ENCODE data around the gene WFDC8. TPM values are rescaled to one million over a fixed set of nuclear protein-coding genes. Genes with fewer than 3 reads are reported as not detected.

WFDC8 gene
- total RNA-seq, 1 experiment from 2014 or later: not detected

GRCh38 chr20:45518282-45518681, 60.8 kb downstream of the WFDC8 start:
- POLR2A ChIA-PET: no interaction called here
- DNase-seq: no peak
- no TSS peak for BruUV-seq (replicated peaks)

DNA sequence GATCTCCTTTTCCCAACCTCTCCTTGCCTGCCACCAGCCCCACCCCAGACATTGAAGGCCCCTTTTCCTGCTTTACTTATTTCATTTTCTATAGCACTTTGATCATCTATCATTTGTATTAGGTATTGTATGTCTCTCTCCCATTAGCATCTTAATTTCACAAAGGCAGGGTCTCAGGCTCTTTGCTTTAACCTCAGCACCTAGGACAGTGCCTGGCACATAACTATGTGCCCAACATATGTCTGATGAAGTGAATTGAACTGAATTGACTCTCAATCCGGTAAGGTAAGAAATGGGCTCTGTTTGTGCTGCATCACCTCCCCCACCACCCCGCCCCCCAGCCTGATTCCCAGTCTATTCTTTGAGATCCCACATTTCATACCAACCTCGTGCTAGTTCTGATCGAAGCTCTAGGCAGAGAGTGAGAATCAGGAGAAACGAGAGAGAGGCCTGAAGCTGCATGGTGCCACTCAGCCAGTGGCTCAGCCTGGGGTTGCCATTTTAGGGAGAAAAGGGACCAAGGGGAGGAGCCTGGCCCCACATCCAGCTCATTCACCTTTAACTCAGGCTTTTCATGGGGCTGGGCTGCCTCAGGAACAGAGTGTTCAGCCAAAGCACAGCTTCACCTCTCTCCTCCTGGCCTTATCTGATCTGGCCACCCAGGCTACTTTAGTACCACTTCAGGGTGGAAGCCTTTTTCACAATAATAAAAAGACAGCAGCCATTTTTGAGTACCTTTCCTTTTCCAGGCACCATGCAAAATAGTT, 63.8 kb downstream of the WFDC8 start, which contains the start of gene SPINT3:
Gene SPINT3, minus strand, starts transcription at position 476 of the 767 bp plus-strand sequence. Its CDS starts 14 bp downstream, at position 462.
- no peak within 1 kb of the TSS for H3K4me3 ChIP-seq (ENCODE audit: low read depth, low read length)
- no peaks in the 10 kb centered on the region for H3K36me3 Mint-ChIP-seq (ENCODE audit: insufficient read depth, unreplicated experiment)
- H3K4me1 ChIP-seq: no peaks in the 10 kb centered on the region
- ChIA-PET CTCF (interaction anchor here (0.8 kb wide), 1 partner anchor 256 kb away, joined by 4 read pairs; no protein-coding TSS in a partner anchor), POLR2A (no interaction called here)
- H3K9me3 Mint-ChIP-seq (ENCODE audit: unreplicated experiment): peaks cover 9% of the 10 kb centered on the region
- no TSS peak for BruUV-seq (replicated peaks)
- no peaks in the 10 kb centered on the region for H3K36me3 ChIP-seq (ENCODE audit: control insufficient read depth, insufficient read depth, low read length)
- H3K27me3 Mint-ChIP-seq (ENCODE audit: insufficient read depth, unreplicated experiment): peaks cover 25% of the 10 kb centered on the region
- H3K27me3 ChIP-seq (replicated peaks; ENCODE audit: control insufficient read depth, insufficient read depth, low read length): no peaks in the 10 kb centered on the region; the same call in 1 of the 2 replicates
- intact Hi-C loops (cut with micrococcal nuclease; ENCODE audit: unreplicated experiment): no loop called here
- no peak within 1 kb of the TSS for H3K27ac Mint-ChIP-seq (ENCODE audit: unreplicated experiment)
- no peaks in the 10 kb centered on the region for H3K9me3 ChIP-seq
- TF ChIP-seq, protein P1, sequence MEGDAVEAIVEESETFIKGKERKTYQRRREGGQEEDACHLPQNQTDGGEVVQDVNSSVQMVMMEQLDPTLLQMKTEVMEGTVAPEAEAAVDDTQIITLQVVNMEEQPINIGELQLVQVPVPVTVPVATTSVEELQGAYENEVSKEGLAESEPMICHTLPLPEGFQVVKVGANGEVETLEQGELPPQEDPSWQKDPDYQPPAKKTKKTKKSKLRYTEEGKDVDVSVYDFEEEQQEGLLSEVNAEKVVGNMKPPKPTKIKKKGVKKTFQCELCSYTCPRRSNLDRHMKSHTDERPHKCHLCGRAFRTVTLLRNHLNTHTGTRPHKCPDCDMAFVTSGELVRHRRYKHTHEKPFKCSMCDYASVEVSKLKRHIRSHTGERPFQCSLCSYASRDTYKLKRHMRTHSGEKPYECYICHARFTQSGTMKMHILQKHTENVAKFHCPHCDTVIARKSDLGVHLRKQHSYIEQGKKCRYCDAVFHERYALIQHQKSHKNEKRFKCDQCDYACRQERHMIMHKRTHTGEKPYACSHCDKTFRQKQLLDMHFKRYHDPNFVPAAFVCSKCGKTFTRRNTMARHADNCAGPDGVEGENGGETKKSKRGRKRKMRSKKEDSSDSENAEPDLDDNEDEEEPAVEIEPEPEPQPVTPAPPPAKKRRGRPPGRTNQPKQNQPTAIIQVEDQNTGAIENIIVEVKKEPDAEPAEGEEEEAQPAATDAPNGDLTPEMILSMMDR (IDR thresholded peaks at IDR 0.05; ENCODE audit: insufficient read depth in 1 of 2, low read depth in 1 of 2, low read length in 1 of 2, severe bottlenecking in 1 of 2, unreplicated experiment in 1 of 2): no peak
- no peak for DNase-seq
- no peaks in the 10 kb centered on the region for H3K4me1 Mint-ChIP-seq (ENCODE audit: low read depth, unreplicated experiment)
- no peak within 1 kb of the TSS for H3K4me3 Mint-ChIP-seq (ENCODE audit: unreplicated experiment)

More at GRCh38 chr20:45518282-45518681, 60.8 kb downstream of the WFDC8 start:
- no peak overlapping the region for H3K4me3 ChIP-seq (ENCODE audit: low read depth, low read length)
- intact Hi-C loops (cut with micrococcal nuclease; ENCODE audit: unreplicated experiment): no loop called here
- Mint-ChIP-seq H3K27me3 (ENCODE audit: insufficient read depth, unreplicated experiment) (peaks cover 25% of the 10 kb centered on the region), H3K36me3 (ENCODE audit: insufficient read depth, unreplicated experiment) (no peaks in the 10 kb centered on the region), H3K27ac (ENCODE audit: unreplicated experiment) (no peak overlapping the region), H3K4me1 (ENCODE audit: low read depth, unreplicated experiment) (no peaks in the 10 kb centered on the region), H3K4me3 (ENCODE audit: unreplicated experiment) (no peak overlapping the region), H3K9me3 (ENCODE audit: unreplicated experiment) (no peaks in the 10 kb centered on the region)
- TF ChIP-seq, protein P1 (IDR thresholded peaks at IDR 0.05; ENCODE audit: insufficient read depth in 1 of 2, low read depth in 1 of 2, low read length in 1 of 2, severe bottlenecking in 1 of 2, unreplicated experiment in 1 of 2): no peak
- H3K27me3 ChIP-seq (replicated peaks; ENCODE audit: control insufficient read depth, insufficient read depth, low read length): no peaks in the 10 kb centered on the region; the same call in 1 of the 2 replicates
- CTCF ChIA-PET: interaction anchor here (0.7 kb wide), 3 partner anchors 195 to 1134 kb away, joined by 3 to 5 read pairs (median 3); no protein-coding TSS in a partner anchor
- H3K36me3 ChIP-seq (ENCODE audit: control insufficient read depth, insufficient read depth, low read length): no peaks in the 10 kb centered on the region
- no peaks in the 10 kb centered on the region for H3K4me1 ChIP-seq
- no peaks in the 10 kb centered on the region for H3K9me3 ChIP-seq

DNA sequence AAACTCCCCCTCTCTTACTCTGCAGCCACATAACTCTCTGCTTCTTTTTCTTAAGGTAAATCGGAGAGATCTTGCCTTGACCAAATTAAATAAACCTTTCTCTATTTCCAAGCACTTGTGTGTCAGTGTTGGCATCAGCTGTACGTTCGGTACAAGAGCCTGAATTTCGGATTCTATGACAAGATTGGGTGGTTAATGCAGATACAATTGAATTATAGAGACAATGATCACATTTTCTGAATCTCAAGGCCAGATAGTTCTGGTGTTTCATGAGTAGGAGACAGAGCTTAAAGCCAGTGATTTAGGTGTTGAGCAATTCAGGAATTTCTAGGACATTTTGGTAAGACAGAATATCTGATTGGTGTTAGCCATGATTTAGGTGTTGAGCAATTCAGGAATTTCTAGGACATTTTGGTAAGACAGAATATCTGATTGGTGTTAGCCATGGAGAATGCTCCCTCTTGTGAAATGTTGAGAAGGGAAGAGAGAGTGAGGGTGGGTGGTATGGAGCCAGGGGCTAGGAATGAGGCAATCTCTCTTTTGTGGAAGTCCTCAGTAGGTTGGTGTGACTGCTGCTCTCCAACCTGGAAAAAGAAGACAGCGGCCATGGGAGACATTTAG, 68.7 kb downstream of the WFDC8 start:
- Mint-ChIP-seq H3K36me3 (ENCODE audit: insufficient read depth, unreplicated experiment) (no peaks in the 10 kb centered on the region), H3K9me3 (ENCODE audit: unreplicated experiment) (peaks cover 9% of the 10 kb centered on the region), H3K27ac (ENCODE audit: unreplicated experiment) (no peak overlapping the region), H3K4me3 (ENCODE audit: unreplicated experiment) (no peak overlapping the region), H3K4me1 (ENCODE audit: low read depth, unreplicated experiment) (no peaks in the 10 kb centered on the region), H3K27me3 (ENCODE audit: insufficient read depth, unreplicated experiment) (peaks cover 18% of the 10 kb centered on the region)
- Histone ChIP-seq H3K27me3 (replicated peaks; ENCODE audit: control insufficient read depth, insufficient read depth, low read length) (no peaks in the 10 kb centered on the region; the same call in 1 of the 2 replicates), H3K9me3 (peaks cover 8% of the 10 kb centered on the region), H3K36me3 (ENCODE audit: control insufficient read depth, insufficient read depth, low read length) (no peaks in the 10 kb centered on the region), H3K4me3 (ENCODE audit: low read depth, low read length) (no peak overlapping the region), H3K4me1 (no peaks in the 10 kb centered on the region; the same call in 1 of the 2 replicates)
- TF ChIP-seq, protein P1 (IDR thresholded peaks at IDR 0.05; ENCODE audit: insufficient read depth in 1 of 2, low read depth in 1 of 2, low read length in 1 of 2, severe bottlenecking in 1 of 2, unreplicated experiment in 1 of 2): no peak
- no TSS peak for BruUV-seq (replicated peaks)
- intact Hi-C loops (cut with micrococcal nuclease; ENCODE audit: unreplicated experiment): no loop called here
- ChIA-PET POLR2A (no interaction called here), CTCF (no interaction called here)
- DNase-seq: no peak
